ENCODE results near the gene PDS5A.
"Not testable (repeated sequence)": the region's sequence is repeated elsewhere in the genome, so short reads cannot be mapped to it uniquely, and the experiment has no call there.

Gene PDS5A

DNA sequence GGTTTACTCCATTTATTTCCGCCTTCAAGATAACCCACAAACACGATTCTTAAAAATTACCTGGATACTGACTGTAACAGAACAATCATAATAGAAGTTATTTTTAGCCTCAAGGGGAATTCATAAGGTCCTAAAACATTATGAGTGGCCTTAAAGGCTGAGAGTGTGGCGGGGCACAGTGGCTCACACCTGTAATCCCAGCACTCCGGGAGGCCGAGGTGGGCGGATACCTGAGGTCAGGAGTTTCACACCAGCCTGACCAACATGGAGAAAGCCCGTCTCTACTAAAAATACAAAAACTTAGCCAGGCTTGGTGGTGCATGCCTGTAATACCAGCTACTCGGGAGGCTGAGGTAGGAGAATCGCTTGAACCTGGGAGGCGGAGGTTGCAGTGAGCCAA is 33.5 kb downstream of the PDS5A start:
- H3K9me3 ChIP-seq (ENCODE audit: low read length); H3K4me1 ChIP-seq (ENCODE audit: insufficient read depth, low read length); H3K36me3 ChIP-seq (ENCODE audit: insufficient read depth, low read length); H2AFZ ChIP-seq (ENCODE audit: low read depth, low read length); H3K4me3 ChIP-seq (ENCODE audit: low read length); H3K27me3 ChIP-seq (ENCODE audit: insufficient read depth, low read length): not testable (repeated sequence)

DNA sequence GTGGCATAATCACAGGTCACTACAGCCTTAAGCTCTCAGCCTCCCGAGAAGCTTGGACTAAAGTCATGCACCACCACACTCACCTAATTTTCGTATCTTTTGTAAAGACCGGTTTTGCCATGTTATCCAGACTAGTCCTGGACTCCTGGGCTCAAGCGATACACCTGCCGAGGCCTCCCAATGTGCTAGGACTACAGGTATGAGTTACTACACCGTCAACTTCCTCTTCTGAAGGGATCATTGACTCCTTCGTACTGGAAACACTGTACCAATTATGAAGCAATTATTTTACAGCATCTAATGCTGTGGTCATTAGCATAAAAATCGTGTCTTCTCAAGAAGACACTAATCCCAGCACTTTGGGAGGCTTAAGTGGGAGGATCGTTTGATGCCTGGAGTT is 35.2 kb downstream of the PDS5A start:
- Histone ChIP-seq H3K9me3 (ENCODE audit: low read length) (no peaks in the 10 kb centered on the region), H3K4me1 (ENCODE audit: insufficient read depth, low read length) (no peaks in the 10 kb centered on the region), H3K36me3 (ENCODE audit: insufficient read depth, low read length) (peaks cover 8% of the 10 kb centered on the region)

DNA sequence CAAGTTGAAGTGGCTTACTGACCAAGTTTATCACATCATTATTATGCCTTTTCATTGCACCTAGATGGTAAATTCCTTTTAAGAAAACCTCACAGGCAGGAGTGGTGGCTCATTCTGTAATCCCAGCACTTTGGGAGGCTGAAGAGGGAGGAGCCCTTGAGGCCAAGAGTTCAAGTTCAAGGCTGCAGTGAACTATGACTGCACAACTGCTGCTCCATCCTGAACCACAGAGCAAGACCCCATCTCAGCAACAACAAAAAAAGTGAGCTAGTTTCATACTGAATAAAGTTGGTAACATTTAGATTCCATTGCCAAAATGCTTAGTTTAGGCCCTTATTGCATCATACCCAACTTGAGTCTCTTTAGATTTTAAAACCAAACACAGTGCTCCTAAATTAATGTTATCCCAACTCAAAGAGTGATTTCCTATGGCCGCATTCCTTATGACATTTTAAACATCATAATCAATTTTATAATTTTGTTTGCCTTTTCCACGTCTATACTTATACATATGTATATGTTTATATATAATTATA is 36.0 kb downstream of the PDS5A start:
- Histone ChIP-seq H2AFZ (ENCODE audit: low read depth, low read length) (no peak overlapping the region), H3K27me3 (ENCODE audit: insufficient read depth, low read length) (no peaks in the 10 kb centered on the region), H3K36me3 (ENCODE audit: insufficient read depth, low read length) (peaks cover 7% of the 10 kb centered on the region), H3K4me3 (ENCODE audit: low read length) (no peak overlapping the region), H3K9me3 (ENCODE audit: low read length) (no peaks in the 10 kb centered on the region), H3K4me1 (ENCODE audit: insufficient read depth, low read length) (peaks cover 6% of the 10 kb centered on the region)

More for the DNA sequence above, 35.2 kb downstream of the PDS5A start:
- H2AFZ ChIP-seq (ENCODE audit: low read depth, low read length) = no peak overlapping the region
- H3K27me3 ChIP-seq (ENCODE audit: insufficient read depth, low read length) = no peaks in the 10 kb centered on the region
- H3K4me3 ChIP-seq (ENCODE audit: low read length) = no peak overlapping the region

DNA sequence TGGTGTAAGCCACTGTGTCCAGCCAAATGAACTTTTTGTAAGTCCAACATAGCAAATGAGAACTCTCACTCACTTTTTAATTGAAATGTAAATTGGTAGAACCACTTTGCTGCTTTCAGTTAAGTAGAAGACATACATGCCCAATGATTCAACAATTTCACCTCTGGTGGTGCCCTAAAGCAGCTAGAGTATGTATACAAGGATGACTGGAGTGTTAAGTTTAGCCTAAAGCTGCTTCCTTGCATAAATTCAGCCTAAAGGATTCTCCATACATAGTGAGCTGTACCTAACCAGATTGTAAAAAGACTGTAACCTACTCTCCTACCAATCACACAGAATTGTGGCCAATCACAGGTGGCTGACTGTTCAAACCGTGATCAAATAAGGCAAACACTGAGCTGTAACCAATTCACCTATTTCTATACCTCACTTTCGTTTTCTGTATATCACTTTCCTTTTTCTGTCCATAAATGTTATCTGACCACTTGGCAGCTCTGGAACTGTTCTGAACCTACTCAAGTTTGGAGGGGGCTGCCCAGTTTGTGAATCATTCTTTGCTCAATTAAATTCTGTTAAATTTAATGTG is 39.9 kb downstream of the PDS5A start:
- Histone ChIP-seq H3K27me3 (ENCODE audit: insufficient read depth, low read length) (no peaks in the 10 kb centered on the region), H3K9me3 (ENCODE audit: low read length) (peaks cover 2% of the 10 kb centered on the region), H3K4me3 (ENCODE audit: low read length) (no peak overlapping the region), H3K4me1 (ENCODE audit: insufficient read depth, low read length) (peaks cover 14% of the 10 kb centered on the region), H2AFZ (ENCODE audit: low read depth, low read length) (no peak overlapping the region), H3K36me3 (ENCODE audit: insufficient read depth, low read length) (peaks cover 12% of the 10 kb centered on the region)

DNA sequence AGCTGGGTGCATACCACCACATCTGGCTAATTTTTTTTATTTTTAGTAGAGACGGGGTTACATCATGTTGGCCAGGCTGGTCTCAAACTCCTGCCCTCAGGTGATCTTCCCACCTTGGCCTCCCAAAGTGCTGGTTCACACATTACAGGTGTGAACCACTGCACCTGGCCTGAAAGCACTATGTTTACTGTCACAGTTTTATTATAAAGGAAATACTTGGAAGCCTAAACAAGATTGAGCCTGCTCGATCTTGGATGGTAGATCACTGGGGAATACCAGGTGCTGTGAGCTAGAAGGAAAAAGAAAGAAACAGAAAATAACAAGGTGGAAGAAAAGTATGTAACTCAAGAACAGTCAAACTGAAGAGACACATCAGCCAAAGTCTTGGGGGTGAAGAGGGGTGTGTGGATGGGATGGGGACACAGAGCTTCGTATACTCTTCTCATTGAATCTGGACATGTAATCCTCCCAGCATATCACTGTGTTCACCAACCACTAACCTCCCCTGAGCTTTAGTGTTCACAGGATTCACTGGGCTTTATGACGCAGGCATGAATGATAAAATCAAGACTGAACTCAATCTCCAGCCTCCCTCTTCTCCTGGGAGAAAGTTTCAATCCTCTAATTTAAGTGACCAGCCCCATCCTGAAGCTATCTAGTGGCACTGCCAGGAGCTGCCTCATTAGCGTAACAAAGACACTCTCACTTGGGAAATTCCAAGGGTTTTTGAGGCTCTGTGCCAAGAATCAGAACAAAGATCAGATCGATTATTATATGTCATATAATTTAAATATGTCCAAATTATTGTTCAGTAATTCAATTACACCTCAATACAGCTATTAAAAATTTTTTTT is 40.9 kb downstream of the PDS5A start:
- Histone ChIP-seq H3K4me1 (ENCODE audit: insufficient read depth, low read length) (peaks cover 14% of the 10 kb centered on the region), H3K4me3 (ENCODE audit: low read length) (no peak overlapping the region), H2AFZ (ENCODE audit: low read depth, low read length) (no peak overlapping the region), H3K36me3 (ENCODE audit: insufficient read depth, low read length) (peaks cover 16% of the 10 kb centered on the region), H3K9me3 (ENCODE audit: low read length) (peaks cover 2% of the 10 kb centered on the region), H3K27me3 (ENCODE audit: insufficient read depth, low read length) (no peaks in the 10 kb centered on the region)

DNA sequence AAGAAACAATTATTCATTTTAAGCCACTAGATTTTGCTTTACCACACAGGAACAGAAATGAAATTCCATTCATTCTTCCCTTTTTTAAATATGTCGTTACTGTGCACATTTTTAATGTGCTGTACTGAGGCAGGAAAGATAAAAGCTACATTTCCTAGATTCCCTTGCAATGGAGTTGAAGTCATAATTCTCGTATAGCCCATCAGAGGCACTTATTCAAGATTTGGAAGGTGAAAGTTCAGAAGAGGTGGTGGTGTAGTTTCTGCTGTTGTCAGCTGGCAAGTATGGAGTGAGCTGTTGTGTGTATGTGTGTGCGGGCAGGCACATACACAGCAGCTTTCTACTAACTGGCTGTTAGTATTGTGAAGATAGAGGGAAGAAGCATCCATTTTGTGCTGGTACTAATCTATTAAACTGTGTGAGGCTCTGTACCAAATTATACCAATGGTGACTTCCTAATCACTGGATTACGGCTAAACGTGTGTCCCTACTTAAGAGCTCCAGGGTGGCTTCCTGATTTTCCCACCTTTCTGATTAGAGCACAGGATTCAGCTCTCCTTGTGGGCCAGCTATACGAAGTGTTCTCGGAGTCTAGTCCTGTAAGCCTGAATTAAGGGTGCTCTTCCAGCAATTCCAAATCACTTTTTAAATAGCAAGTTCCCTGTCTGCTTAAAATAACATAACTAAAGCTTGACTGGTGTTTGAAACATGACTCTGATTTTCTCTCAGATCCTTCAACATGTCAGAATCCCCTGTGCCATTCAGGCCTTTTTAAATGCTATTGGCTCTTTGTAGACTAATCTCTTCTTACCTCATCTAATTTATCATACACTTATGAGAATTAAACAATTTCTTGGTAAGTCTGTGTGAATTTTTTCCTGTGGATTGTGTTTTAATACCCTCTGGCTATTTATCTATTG is 43.8 kb downstream of the PDS5A start:
- H3K4me1 ChIP-seq (ENCODE audit: insufficient read depth, low read length) = peaks cover 14% of the 10 kb centered on the region
- peaks cover 13% of the 10 kb centered on the region for H3K36me3 ChIP-seq (ENCODE audit: insufficient read depth, low read length)
- H2AFZ ChIP-seq (ENCODE audit: low read depth, low read length) = no peak overlapping the region
- no peaks in the 10 kb centered on the region for H3K27me3 ChIP-seq (ENCODE audit: insufficient read depth, low read length)
- peaks cover 2% of the 10 kb centered on the region for H3K9me3 ChIP-seq (ENCODE audit: low read length)
- H3K4me3 ChIP-seq (ENCODE audit: low read length) = no peak overlapping the region

DNA sequence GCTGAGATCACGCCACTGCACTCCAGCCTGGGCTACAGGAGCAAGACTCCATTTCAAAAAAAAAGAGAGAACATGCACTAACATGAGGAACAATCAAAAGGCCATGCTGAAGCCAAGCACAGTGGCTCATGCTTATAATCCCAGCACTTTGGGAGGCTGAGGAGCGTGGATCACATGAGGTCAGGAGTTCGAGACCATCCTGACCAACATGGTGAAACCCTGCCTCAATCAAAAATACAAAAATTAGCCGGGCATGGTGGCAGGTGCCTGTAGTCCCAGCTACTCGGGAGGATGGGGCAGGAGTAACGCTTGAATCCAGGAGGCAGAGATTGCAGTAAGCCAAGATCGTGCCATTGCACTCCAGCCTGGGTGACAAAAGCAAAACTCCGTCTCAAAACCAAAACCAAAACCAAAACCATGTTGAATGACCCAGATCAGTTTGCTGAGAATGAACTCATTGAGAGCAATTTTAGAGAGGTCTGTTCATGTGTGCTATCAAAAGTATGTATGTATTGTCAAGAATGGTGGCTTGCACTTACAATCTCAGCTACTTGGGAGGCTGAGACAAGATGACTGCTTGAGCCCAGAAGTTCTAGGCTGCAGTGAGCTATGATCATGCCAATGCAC is 44.8 kb downstream of the PDS5A start:
- Histone ChIP-seq H3K4me1 (ENCODE audit: insufficient read depth, low read length) (peaks cover 14% of the 10 kb centered on the region), H3K36me3 (ENCODE audit: insufficient read depth, low read length) (peaks cover 15% of the 10 kb centered on the region), H3K4me3 (ENCODE audit: low read length) (no peak overlapping the region), H2AFZ (ENCODE audit: low read depth, low read length) (no peak overlapping the region), H3K27me3 (ENCODE audit: insufficient read depth, low read length) (no peaks in the 10 kb centered on the region), H3K9me3 (ENCODE audit: low read length) (peaks cover 2% of the 10 kb centered on the region)

DNA sequence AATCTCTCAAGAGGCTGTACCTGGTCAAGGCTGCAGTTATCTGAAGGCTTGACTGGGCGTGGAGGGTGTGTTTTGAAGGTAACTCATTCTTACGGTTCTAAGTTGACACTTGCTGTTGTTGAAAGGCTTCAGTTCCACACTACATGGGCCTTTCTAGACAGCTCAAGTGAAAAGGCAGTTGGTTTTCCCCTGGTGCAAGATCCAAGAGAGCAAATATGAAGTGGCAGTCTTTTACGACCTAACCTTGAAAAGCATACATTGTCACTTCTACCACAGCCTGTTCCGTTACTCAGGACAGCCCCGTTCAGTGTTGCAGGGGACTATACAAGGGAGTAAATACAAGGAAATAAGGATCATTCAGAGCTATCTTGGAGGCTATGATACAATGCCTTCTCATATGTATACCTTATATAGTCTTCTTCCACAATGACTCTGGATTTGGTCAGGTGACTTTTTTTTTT is 46.2 kb downstream of the PDS5A start:
- H3K9me3 ChIP-seq (ENCODE audit: low read length) = peaks cover 2% of the 10 kb centered on the region
- no peaks in the 10 kb centered on the region for H3K27me3 ChIP-seq (ENCODE audit: insufficient read depth, low read length)
- H3K4me3 ChIP-seq (ENCODE audit: low read length) = no peak overlapping the region
- H3K36me3 ChIP-seq (ENCODE audit: insufficient read depth, low read length) = peaks cover 26% of the 10 kb centered on the region
- peaks cover 6% of the 10 kb centered on the region for H3K4me1 ChIP-seq (ENCODE audit: insufficient read depth, low read length)
- no peak overlapping the region for H2AFZ ChIP-seq (ENCODE audit: low read depth, low read length)

DNA sequence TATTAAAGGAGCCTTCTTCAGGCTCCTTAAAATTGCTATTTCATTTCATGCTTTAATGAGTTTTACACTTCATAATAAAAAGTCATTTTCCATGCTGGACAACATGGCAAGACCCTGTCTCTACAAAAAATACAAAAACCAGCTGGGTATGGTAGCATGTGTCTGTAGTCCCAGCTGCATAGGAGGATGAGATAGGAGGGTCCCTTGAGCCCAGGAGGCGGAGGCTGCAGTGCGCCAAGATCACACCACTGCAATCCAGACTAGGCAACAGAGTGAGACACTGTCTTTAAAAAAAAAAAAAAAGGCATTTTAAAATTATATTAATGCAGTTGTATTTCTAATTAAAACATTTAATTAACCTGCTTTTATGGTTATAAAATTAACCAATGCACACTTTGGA is 49.2 kb downstream of the PDS5A start:
- H3K27me3 ChIP-seq (ENCODE audit: insufficient read depth, low read length) = no peaks in the 10 kb centered on the region
- peaks cover 3% of the 10 kb centered on the region for H3K4me1 ChIP-seq (ENCODE audit: insufficient read depth, low read length)
- H3K36me3 ChIP-seq (ENCODE audit: insufficient read depth, low read length) = peaks cover 42% of the 10 kb centered on the region
- no peak overlapping the region for H3K4me3 ChIP-seq (ENCODE audit: low read length)
- H2AFZ ChIP-seq (ENCODE audit: low read depth, low read length) = no peak overlapping the region
- no peaks in the 10 kb centered on the region for H3K9me3 ChIP-seq (ENCODE audit: low read length)

DNA sequence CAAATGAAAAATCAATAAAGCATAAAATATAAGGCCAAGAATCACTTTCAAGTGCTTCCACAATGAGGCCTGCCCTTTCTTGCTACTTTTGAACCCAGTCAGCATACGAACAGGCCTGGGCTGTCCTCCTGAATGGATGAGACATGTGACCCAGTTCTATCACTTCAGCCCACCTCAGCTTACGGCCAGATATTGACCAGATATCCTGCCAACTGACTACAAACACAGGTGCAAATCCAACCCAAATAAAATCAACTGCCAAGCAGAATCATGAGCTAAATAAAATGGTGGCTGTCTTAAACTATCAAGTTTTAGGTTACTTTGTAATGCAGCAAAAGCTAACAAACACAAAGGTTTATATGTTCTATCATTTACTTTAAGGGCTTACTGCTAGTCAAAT is 53.7 kb downstream of the PDS5A start:
- no peak overlapping the region for H2AFZ ChIP-seq (ENCODE audit: low read depth, low read length)
- H3K4me3 ChIP-seq (ENCODE audit: low read length) = no peak overlapping the region
- H3K27me3 ChIP-seq (ENCODE audit: insufficient read depth, low read length) = no peaks in the 10 kb centered on the region
- peaks cover 59% of the 10 kb centered on the region for H3K36me3 ChIP-seq (ENCODE audit: insufficient read depth, low read length)
- H3K4me1 ChIP-seq (ENCODE audit: insufficient read depth, low read length) = no peaks in the 10 kb centered on the region
- H3K9me3 ChIP-seq (ENCODE audit: low read length) = no peaks in the 10 kb centered on the region

DNA sequence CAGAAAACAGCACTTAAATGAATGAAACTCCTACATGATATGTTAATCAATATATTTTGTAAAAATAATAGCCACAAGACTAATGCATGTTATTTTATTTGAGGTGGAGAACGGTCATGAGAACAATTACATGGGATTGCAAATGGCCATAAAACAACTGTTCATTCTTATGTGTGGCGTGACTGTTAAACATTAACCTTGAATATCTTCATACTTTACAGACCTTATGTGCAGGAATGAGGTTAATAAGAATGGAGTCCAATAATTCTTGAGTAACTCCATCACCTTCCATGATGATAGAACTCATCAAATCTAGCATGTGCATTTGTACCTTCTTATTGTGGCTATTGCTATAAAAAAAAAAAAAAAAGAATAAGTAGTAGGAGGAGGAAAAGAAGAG is 55.3 kb downstream of the PDS5A start:
- Histone ChIP-seq H3K9me3 (ENCODE audit: low read length) (no peaks in the 10 kb centered on the region), H2AFZ (ENCODE audit: low read depth, low read length) (no peak overlapping the region), H3K4me1 (ENCODE audit: insufficient read depth, low read length) (no peaks in the 10 kb centered on the region), H3K27me3 (ENCODE audit: insufficient read depth, low read length) (no peaks in the 10 kb centered on the region), H3K4me3 (ENCODE audit: low read length) (no peak overlapping the region), H3K36me3 (ENCODE audit: insufficient read depth, low read length) (peaks cover 57% of the 10 kb centered on the region)

DNA sequence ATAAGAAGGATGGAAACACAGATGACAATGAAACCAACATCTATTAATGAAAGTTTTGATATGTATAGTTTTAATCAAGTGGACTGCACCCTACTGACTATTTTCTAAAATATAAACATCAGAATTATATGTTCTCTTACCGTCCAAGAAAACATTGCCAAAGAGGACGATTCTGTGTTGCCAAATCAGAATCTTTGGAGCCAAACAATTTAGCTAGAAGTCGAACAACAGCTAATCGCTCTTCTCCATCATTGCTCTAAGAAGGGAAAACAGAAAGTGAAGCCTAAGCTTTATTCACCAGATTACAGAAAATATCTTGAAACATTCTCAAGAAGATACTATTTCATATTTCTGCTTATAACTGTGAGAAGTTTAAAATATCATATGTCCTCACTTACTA is 64.2 kb downstream of the PDS5A start:
- peaks cover 76% of the 10 kb centered on the region for H3K36me3 ChIP-seq (ENCODE audit: insufficient read depth, low read length)
- H3K9me3 ChIP-seq (ENCODE audit: low read length) = no peaks in the 10 kb centered on the region
- no peaks in the 10 kb centered on the region for H3K27me3 ChIP-seq (ENCODE audit: insufficient read depth, low read length)
- H3K4me3 ChIP-seq (ENCODE audit: low read length) = no peak overlapping the region
- H3K4me1 ChIP-seq (ENCODE audit: insufficient read depth, low read length) = no peaks in the 10 kb centered on the region
- H2AFZ ChIP-seq (ENCODE audit: low read depth, low read length) = no peak overlapping the region
